Breast epithelium (tissue), 3 donors: ENCODE measurements around the gene ADGRL3.
"Not testable (repeated sequence)": the region's sequence is repeated elsewhere in the genome, so short reads cannot be mapped to it uniquely, and the experiment has no call there.

Source experiments
- POLR2AphosphoS5 ChIP-seq, 3 donors: sonication (generic); formaldehyde crosslinking; IDR thresholded peaks; one replicate each; pipeline ENCODE4 v1.6.1; 2017; ENCODE audit warnings: antibody characterized with exemption in 3 of 3
- TF ChIP-seq, protein P1 (sequence below), 3 donors: fragments of 450-650 bp; IDR thresholded peaks; one replicate each; pipeline ENCODE4 v1.5.1; 2016 to 2017; ENCODE audit warnings: antibody characterized with exemption in 3 of 3, mild to moderate bottlenecking in 3 of 3, moderate library complexity in 3 of 3

GRCh38 chr4:61207156-61207555 is 7.0 kb downstream of the ADGRL3 start:
- TF ChIP-seq, protein P1, sequence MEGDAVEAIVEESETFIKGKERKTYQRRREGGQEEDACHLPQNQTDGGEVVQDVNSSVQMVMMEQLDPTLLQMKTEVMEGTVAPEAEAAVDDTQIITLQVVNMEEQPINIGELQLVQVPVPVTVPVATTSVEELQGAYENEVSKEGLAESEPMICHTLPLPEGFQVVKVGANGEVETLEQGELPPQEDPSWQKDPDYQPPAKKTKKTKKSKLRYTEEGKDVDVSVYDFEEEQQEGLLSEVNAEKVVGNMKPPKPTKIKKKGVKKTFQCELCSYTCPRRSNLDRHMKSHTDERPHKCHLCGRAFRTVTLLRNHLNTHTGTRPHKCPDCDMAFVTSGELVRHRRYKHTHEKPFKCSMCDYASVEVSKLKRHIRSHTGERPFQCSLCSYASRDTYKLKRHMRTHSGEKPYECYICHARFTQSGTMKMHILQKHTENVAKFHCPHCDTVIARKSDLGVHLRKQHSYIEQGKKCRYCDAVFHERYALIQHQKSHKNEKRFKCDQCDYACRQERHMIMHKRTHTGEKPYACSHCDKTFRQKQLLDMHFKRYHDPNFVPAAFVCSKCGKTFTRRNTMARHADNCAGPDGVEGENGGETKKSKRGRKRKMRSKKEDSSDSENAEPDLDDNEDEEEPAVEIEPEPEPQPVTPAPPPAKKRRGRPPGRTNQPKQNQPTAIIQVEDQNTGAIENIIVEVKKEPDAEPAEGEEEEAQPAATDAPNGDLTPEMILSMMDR (IDR thresholded peaks at IDR 0.05) = not testable (repeated sequence)
- not testable (repeated sequence) for TF ChIP-seq POLR2AphosphoS5 (IDR thresholded peaks at IDR 0.05)
